Cardiac atrium fibroblast (primary cell): ENCODE data around the gene TBC1D3C. TPM values are rescaled to one million over a fixed set of nuclear protein-coding genes. Genes with fewer than 3 reads are reported as not detected.

Source experiments
- total RNA-seq: library from RNA; depleted of rRNA; stranded (reverse); fragments of >200 nt; gene quantifications from 2 replicates; pipeline ENCODE4 v1.2.3, GENCODE V29; 2015

Gene TBC1D3C
- 0.54 TPM in 1 of 2 replicates, not detected in the other for total RNA-seq

DNA sequence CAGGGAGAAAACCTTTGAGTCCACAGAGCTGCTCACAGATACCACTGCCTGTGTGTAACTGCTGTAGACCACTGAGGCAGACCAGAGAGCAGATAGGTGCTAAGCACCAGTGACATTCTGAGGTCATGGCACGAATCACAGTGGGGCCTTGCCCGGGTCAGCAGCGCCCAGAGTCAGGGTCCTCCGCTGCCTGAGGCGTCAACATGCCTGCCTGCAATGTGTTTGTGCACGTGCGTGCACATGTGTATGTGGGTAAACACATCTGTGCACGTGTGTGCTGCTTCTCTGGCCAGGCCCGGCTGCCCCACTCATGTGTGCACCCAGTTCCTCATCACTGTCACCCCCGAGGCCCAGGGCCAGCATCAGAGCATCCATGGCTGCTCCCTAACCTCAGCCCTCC, at the start of gene TBC1D3C:
Gene TBC1D3C, minus strand, starts transcription at position 101 of the 400 bp plus-strand sequence. CDS start 1,568 bp downstream, outside the sequence.

Other genes with a start within 250 kb of the TBC1D3C start
- not detected in 2 replicates for gene TBC1D3K, start 144.2 kb downstream of the TBC1D3C start, total RNA-seq
- gene TBC1D3L, start 79.6 kb downstream of the TBC1D3C start, total RNA-seq: 0.32 and 2.2 TPM in 2 replicates
- gene TBC1D3D, start 64.7 kb downstream of the TBC1D3C start, total RNA-seq: 0.18 and 0.97 TPM in 2 replicates
- gene TBC1D3E, start 59.3 kb upstream of the TBC1D3C start, total RNA-seq: not detected in 2 replicates
- 1.6 and 2.3 TPM in 2 replicates for gene TBC1D3, start 123.9 kb upstream of the TBC1D3C start, total RNA-seq
- gene MRPL45, start 228.5 kb upstream of the TBC1D3C start, total RNA-seq: 26.0 and 28.0 TPM in 2 replicates